ENCODE data around the gene KNSTRN. TPM values are rescaled to one million over a fixed set of nuclear protein-coding genes. Genes with fewer than 3 reads are reported as not detected.

The KNSTRN gene
- total and polyA plus RNA-seq, 4 donors = 7.5 to 16.6 (median 14.0) TPM

DNA sequence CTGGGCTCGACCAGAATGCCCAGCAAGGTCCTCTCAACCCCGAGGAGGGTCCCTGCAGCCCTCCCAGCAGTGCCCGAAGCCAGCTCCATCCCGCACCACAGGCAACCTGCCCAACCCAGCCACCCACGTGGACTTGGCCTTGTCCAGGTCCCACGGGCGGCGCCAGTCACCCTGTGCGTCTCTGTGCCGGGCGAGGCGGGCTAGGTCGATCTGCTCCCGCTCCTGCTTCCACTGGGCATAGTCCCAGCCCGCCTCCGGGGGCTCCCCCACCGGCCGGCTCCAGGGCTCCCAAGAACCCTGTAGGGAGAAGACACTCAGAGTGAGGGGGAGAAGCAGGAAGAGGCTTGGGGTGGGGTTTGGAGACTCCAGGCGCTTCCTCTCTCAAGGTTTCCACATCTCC is 44.9 kb upstream of the KNSTRN start:
- TF ChIP-seq, protein P1, sequence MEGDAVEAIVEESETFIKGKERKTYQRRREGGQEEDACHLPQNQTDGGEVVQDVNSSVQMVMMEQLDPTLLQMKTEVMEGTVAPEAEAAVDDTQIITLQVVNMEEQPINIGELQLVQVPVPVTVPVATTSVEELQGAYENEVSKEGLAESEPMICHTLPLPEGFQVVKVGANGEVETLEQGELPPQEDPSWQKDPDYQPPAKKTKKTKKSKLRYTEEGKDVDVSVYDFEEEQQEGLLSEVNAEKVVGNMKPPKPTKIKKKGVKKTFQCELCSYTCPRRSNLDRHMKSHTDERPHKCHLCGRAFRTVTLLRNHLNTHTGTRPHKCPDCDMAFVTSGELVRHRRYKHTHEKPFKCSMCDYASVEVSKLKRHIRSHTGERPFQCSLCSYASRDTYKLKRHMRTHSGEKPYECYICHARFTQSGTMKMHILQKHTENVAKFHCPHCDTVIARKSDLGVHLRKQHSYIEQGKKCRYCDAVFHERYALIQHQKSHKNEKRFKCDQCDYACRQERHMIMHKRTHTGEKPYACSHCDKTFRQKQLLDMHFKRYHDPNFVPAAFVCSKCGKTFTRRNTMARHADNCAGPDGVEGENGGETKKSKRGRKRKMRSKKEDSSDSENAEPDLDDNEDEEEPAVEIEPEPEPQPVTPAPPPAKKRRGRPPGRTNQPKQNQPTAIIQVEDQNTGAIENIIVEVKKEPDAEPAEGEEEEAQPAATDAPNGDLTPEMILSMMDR (IDR thresholded peaks at IDR 0.05; ENCODE audit: control extremely low read depth, extremely low read depth) = no peak
- peaks cover 5 to 69% (median 49%) of the 10 kb centered on the region in 5 donors for H3K4me1 ChIP-seq (ENCODE audit: control insufficient read depth in 5 of 5, insufficient read depth in 5 of 5, low read length in 5 of 5)
- no peak for ATAC-seq (ENCODE audit: insufficient read depth, low FRiP score)
- H3K27ac ChIP-seq (ENCODE audit: low read depth in 1 of 2, low read length in 1 of 2) = peak overlapping the region in 1 of 2 donors; percentile 37
- no peaks in the 10 kb centered on the region for H3K27me3 ChIP-seq (ENCODE audit: control insufficient read depth in 3 of 3, insufficient read depth in 3 of 3, low read length in 2 of 3)
- 64 to 73% methylated on average over 19 of the region's 19 CpGs for WGBS, 2 donors
- no peak for DNase-seq
- H3K9ac ChIP-seq (ENCODE audit: insufficient read depth in 1 of 2, low read length in 2 of 2) = no peak overlapping the region
- H3K4me3 ChIP-seq = no peak overlapping the region
- H3K9me3 ChIP-seq (ENCODE audit: control insufficient read depth in 4 of 4, insufficient read depth in 3 of 4, low read length in 3 of 4) = no peaks in the 10 kb centered on the region
- H3K36me3 ChIP-seq (ENCODE audit: control insufficient read depth in 4 of 4, insufficient read depth in 4 of 4, low read length in 4 of 4) = peaks cover 0 to 18% (median 0%) of the 10 kb centered on the region in 4 donors

GRCh38 chr15:40338041-40338657 is 44.4 kb upstream of the KNSTRN start:
- TF ChIP-seq, protein P1 (IDR thresholded peaks at IDR 0.05; ENCODE audit: control extremely low read depth, extremely low read depth) = peak; percentile 68
- Histone ChIP-seq H3K9me3 (ENCODE audit: control insufficient read depth in 4 of 4, insufficient read depth in 3 of 4, low read length in 3 of 4) (no peaks in the 10 kb centered on the region), H3K9ac (ENCODE audit: insufficient read depth in 1 of 2, low read length in 2 of 2) (no peak overlapping the region), H3K27ac (ENCODE audit: low read depth in 1 of 2, low read length in 1 of 2) (peak overlapping the region; percentile 81), H3K4me3 (no peak overlapping the region), H3K36me3 (ENCODE audit: control insufficient read depth in 4 of 4, insufficient read depth in 4 of 4, low read length in 4 of 4) (peaks cover 0 to 18% (median 0%) of the 10 kb centered on the region in 4 donors), H3K27me3 (ENCODE audit: control insufficient read depth in 3 of 3, insufficient read depth in 3 of 3, low read length in 2 of 3) (no peaks in the 10 kb centered on the region), H3K4me1 (ENCODE audit: control insufficient read depth in 5 of 5, insufficient read depth in 5 of 5, low read length in 5 of 5) (peaks cover 5 to 75% (median 53%) of the 10 kb centered on the region in 5 donors)
- peak; percentile 41 for ATAC-seq (ENCODE audit: insufficient read depth, low FRiP score)
- DNase-seq = peak; percentile 64 to 77 (median 75)
- 44 to 49% methylated on average over 11 of the region's 11 CpGs for WGBS, 2 donors

DNA sequence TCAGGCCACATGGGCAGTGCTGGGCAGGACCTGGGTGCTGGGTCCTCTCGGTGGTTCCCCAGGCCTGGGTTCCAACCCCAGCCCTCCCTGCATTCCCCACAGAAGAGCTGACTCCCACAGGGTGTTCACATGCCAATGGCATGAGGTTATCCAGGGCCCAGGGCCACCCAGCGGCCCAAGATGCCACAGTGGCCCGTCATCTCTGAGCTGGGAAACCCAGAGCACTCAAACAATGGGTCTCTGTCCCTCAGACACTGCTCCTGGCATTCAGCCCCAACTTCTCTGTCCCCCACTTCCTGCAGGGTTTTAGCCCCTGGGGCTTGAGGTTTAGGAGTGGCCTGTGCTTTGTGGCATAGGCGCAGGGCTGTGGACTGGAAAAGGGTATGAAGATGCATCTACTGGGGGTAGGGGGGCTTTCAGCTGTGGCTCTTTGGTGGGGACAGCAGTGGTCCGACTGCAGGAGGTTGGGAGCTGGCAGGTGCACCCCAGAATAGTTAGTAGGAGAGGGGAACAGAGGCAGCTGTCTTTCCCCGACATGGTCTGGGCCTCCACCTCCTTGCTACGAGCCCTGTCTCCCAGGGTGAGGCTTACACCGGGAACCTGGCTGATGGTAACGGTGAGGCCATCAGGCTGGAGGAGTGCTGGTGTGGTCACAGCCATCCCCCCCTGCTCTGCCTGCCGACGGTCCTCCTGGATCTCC is 43.5 kb upstream of the KNSTRN start:
- peaks cover 0 to 18% (median 0%) of the 10 kb centered on the region in 4 donors for H3K36me3 ChIP-seq (ENCODE audit: control insufficient read depth in 4 of 4, insufficient read depth in 4 of 4, low read length in 4 of 4)
- ATAC-seq (ENCODE audit: insufficient read depth, low FRiP score) (no peak), DNase-seq (no peak)
- peaks cover 5 to 76% (median 55%) of the 10 kb centered on the region in 5 donors for H3K4me1 ChIP-seq (ENCODE audit: control insufficient read depth in 5 of 5, insufficient read depth in 5 of 5, low read length in 5 of 5)
- TF ChIP-seq, protein P1 (IDR thresholded peaks at IDR 0.05; ENCODE audit: control extremely low read depth, extremely low read depth) = no peak
- no peaks in the 10 kb centered on the region for H3K27me3 ChIP-seq (ENCODE audit: control insufficient read depth in 3 of 3, insufficient read depth in 3 of 3, low read length in 2 of 3)
- peak overlapping the region; percentile 91 to 97 for H3K27ac ChIP-seq (ENCODE audit: low read depth in 1 of 2, low read length in 1 of 2)
- no peaks in the 10 kb centered on the region for H3K9me3 ChIP-seq (ENCODE audit: control insufficient read depth in 4 of 4, insufficient read depth in 3 of 4, low read length in 3 of 4)
- 77 to 90% methylated on average over 11 of the region's 11 CpGs for WGBS, 2 donors
- H3K9ac ChIP-seq (ENCODE audit: insufficient read depth in 1 of 2, low read length in 2 of 2) = no peak overlapping the region
- no peak overlapping the region for H3K4me3 ChIP-seq

Measured in lung (tissue), 12 donors.